ENCODE measurements around the gene LY6G6F. TPM values are rescaled to one million over a fixed set of nuclear protein-coding genes. Genes with fewer than 3 reads are reported as not detected.

The LY6G6F gene
- total and polyA plus RNA-seq, 8 donors: 0.53 to 1.8 (median 1.3) TPM; not detected in 1

GRCh38 chr6:31680226-31681134 is 26.2 kb upstream of the LY6G6F start, which contains the start of gene LY6G5C:
LY6G5C (minus strand) TSS chr6:31681067; CDS start chr6:31680373, 694 bp downstream.
- intact Hi-C loops (cut with DNase I): no loop called here

GRCh38 chr6:31681135-31681671 is 25.5 kb upstream of the LY6G6F start:
- Histone ChIP-seq H3K27ac (peak overlapping the region; percentile 60 to 82), H3K9me3 (no peaks in the 10 kb centered on the region), H3K4me3 (peak overlapping the region; percentile 38 to 50), H3K27me3 (no peaks in the 10 kb centered on the region), H3K4me1 (peaks cover 5 to 24% of the 10 kb centered on the region in 2 donors), H3K36me3 (peaks cover 0 to 23% of the 10 kb centered on the region in 2 donors)
- intact Hi-C loops (cut with DNase I): no loop called here
- TF ChIP-seq, protein P1, sequence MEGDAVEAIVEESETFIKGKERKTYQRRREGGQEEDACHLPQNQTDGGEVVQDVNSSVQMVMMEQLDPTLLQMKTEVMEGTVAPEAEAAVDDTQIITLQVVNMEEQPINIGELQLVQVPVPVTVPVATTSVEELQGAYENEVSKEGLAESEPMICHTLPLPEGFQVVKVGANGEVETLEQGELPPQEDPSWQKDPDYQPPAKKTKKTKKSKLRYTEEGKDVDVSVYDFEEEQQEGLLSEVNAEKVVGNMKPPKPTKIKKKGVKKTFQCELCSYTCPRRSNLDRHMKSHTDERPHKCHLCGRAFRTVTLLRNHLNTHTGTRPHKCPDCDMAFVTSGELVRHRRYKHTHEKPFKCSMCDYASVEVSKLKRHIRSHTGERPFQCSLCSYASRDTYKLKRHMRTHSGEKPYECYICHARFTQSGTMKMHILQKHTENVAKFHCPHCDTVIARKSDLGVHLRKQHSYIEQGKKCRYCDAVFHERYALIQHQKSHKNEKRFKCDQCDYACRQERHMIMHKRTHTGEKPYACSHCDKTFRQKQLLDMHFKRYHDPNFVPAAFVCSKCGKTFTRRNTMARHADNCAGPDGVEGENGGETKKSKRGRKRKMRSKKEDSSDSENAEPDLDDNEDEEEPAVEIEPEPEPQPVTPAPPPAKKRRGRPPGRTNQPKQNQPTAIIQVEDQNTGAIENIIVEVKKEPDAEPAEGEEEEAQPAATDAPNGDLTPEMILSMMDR (IDR thresholded peaks at IDR 0.05): no peak
- peak; percentile 68 for ATAC-seq
- DNase-seq: peak in 2 of 4 donors; percentile 53 to 92

More at GRCh38 chr6:31680226-31681134, 26.2 kb upstream of the LY6G6F start, which contains the start of gene LY6G5C:
- peak; percentile 92 for ATAC-seq
- H3K4me3 ChIP-seq: peak within 1 kb of the TSS; percentile 38 to 50
- H3K27me3 ChIP-seq: no peaks in the 10 kb centered on the region
- no peaks in the 10 kb centered on the region for H3K9me3 ChIP-seq
- peak; percentile 86 to 95 (median 90) for DNase-seq
- peaks cover 5 to 24% of the 10 kb centered on the region in 2 donors for H3K4me1 ChIP-seq
- peak within 1 kb of the TSS; percentile 60 to 82 for H3K27ac ChIP-seq
- TF ChIP-seq, protein P1 (IDR thresholded peaks at IDR 0.05): peak; percentile 41 to 75
- peaks cover 0 to 15% of the 10 kb centered on the region in 2 donors for H3K36me3 ChIP-seq

DNA sequence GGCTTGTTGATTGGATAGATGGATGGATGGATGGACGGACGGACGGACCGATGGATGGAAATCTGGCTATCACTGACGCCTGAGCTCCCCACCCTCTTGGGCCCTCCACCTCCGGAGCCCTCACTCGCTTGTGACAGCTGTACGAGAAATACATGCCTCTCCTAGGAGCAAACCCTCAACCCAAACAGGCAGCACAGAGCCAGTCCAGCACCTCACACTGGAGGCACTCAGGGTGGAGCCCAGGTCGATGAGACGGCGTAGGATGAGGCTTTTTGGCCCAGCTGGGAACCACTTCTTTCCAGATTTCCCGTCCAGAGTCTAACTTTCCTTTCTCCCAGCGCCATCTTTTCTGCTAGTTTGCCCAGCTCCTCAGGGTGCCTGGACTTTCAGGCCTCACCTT is 23.1 kb upstream of the LY6G6F start:
- intact Hi-C loops (cut with DNase I): no loop called here
- no peak overlapping the region for H3K4me3 ChIP-seq
- H3K4me1 ChIP-seq: peaks cover 5 to 24% of the 10 kb centered on the region in 2 donors
- TF ChIP-seq, protein P1 (IDR thresholded peaks at IDR 0.05): no peak
- H3K9me3 ChIP-seq: no peaks in the 10 kb centered on the region
- no peak for ATAC-seq
- H3K27ac ChIP-seq: no peak overlapping the region
- no peaks in the 10 kb centered on the region for H3K27me3 ChIP-seq
- DNase-seq: no peak
- peaks cover 0 to 46% of the 10 kb centered on the region in 2 donors for H3K36me3 ChIP-seq

DNA sequence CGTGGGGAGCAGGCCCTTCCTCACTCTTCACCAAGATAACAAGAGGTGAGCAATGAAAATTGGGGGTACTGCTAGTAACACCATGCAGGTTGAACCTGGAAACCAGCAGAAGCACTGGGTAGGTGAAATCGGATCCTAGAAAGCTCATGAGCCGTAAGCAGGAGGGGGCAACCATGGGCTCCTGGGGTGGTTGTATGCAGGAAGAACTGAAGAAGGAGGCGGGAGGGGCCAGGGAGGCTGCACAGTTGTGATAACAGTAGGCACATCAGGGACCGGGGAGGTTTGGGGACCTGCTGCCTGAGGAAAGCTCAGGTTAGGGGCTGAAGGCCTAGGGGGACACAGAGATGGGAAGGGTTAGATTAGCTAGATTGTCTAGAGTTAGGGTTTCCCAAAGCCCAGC is 20.2 kb upstream of the LY6G6F start:
- Histone ChIP-seq H3K27ac (no peak overlapping the region), H3K27me3 (no peaks in the 10 kb centered on the region), H3K9me3 (no peaks in the 10 kb centered on the region), H3K36me3 (peaks cover 0 to 75% of the 10 kb centered on the region in 2 donors), H3K4me1 (peaks cover 0 to 11% of the 10 kb centered on the region in 2 donors), H3K4me3 (no peak overlapping the region)
- DNase-seq: no peak
- ATAC-seq: no peak
- TF ChIP-seq, protein P1 (IDR thresholded peaks at IDR 0.05): no peak
- intact Hi-C loops (cut with DNase I): no loop called here

DNA sequence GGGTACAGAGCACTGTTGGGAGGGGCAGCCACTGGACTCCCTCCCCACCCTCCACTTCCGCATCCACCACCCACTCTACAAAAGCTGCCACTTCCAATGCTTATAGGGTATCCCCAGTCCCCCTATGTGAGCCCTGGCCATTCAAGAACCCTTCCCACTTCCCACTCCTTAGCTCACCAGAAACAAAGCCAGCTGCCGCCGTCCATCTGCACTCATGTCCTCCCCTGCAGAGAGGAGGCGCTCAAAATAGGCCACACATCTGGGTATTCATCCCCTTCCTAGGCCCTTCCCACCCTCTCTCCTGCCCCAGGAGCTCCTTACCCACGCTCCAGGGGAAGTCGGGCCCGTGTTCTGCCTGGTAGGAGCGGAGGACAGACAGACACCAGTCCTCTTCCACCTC is 19.3 kb upstream of the LY6G6F start:
- Histone ChIP-seq H3K9me3 (no peaks in the 10 kb centered on the region), H3K4me1 (peaks cover 0 to 6% of the 10 kb centered on the region in 2 donors), H3K27ac (no peak overlapping the region), H3K4me3 (no peak overlapping the region), H3K27me3 (no peaks in the 10 kb centered on the region), H3K36me3 (peaks cover 0 to 84% of the 10 kb centered on the region in 2 donors)
- intact Hi-C loops (cut with DNase I): no loop called here
- DNase-seq: no peak
- ATAC-seq: no peak
- TF ChIP-seq, protein P1 (IDR thresholded peaks at IDR 0.05): no peak
